Esophagus muscularis mucosa (tissue), 4 donors: Measurements from ENCODE around the gene CEP135. TPM values are rescaled to one million over a fixed set of nuclear protein-coding genes. Genes with fewer than 3 reads are reported as not detected.

ENCODE experiments used
- DNase-seq: peaks from one replicate; pipeline ENCODE4 v3.0.0-alpha.2; 2017; ENCODE audit errors: extremely low spot score
- H3K27ac ChIP-seq, 4 donors: fragments of 200-600 bp; sonication (generic); replicated peaks in 1 of 4; 1 replicate in 3 of 4; 2 replicates in 1 of 4; pipeline ENCODE4 v1.5.1; 2016 to 2019; ENCODE audit warnings: mild to moderate bottlenecking in 1 of 4
- H3K27me3 ChIP-seq, 4 donors: fragments of 200-600 bp; sonication (generic); one replicate each; pipeline versions ENCODE4 v1.5.1 to v1.6.0; 2016 to 2019
- H3K36me3 ChIP-seq, 4 donors: fragments of 200-600 bp; sonication (generic); one replicate each; pipeline ENCODE4 v1.5.1; 2016 to 2019
- H3K4me1 ChIP-seq, 4 donors: fragments of 200-600 bp; sonication (generic); one replicate each; pipeline ENCODE4 v1.5.1; 2016 to 2019
- H3K4me3 ChIP-seq, 4 donors: fragments of 200-600 bp; sonication (generic); 1 replicate in 2 of 4; 2 replicates in 2 of 4; pipeline ENCODE4 v1.5.1; 2016 to 2019; ENCODE audit warnings: mild to moderate bottlenecking in 4 of 4, moderate library complexity in 1 of 4
- H3K9me3 ChIP-seq, 4 donors: fragments of 200-600 bp; sonication (generic); 1 replicate in 3 of 4; 2 replicates in 1 of 4; pipeline ENCODE4 v1.5.1; 2016 to 2019
- EP300 ChIP-seq: sonication (generic); formaldehyde crosslinking; IDR thresholded peaks from one replicate; pipeline ENCODE4 v1.6.1; 2017; ENCODE audit warnings: antibody characterized with exemption
- POLR2A ChIP-seq: fragments of 450-650 bp; IDR thresholded peaks from one replicate; pipeline ENCODE4 v1.6.1; 2017; ENCODE audit warnings: antibody characterized with exemption, moderate library complexity, mild to moderate bottlenecking, low read depth
- POLR2AphosphoS5 ChIP-seq, 2 donors: sonication (generic); formaldehyde crosslinking; IDR thresholded peaks; one replicate each; pipeline ENCODE4 v1.6.1; 2017; ENCODE audit warnings: antibody characterized with exemption in 2 of 2
- WGBS: methylation state at CpG from one replicate; pipeline ENCODE4 v1.1.5; 2018; 5-methylcytosine and 5-hydroxymethylcytosine counted together
- intact Hi-C: fragments of 100-400 bp; cut with DNase I; formaldehyde crosslinking; loops from one replicate; pipeline ENCODE4 v1.15.1; 2023
- total RNA-seq, 4 donors: library from RNA; depleted of rRNA; stranded (reverse); fragments of >200 nt; gene quantifications; one replicate each; pipeline versions ENCODE4 v1.1.0 to v1.2.1, GENCODE V29; 2016
- TF ChIP-seq, protein P1 (sequence below), 3 experiments: fragments of 200-600 bp in 2 of 3; fragments of 450-650 bp in 1 of 3; sonication (generic) in 2 of 3; IDR thresholded peaks; one replicate each; pipeline ENCODE4 v1.5.1; 2017 to 2019; ENCODE audit warnings: antibody characterized with exemption in 3 of 3, mild to moderate bottlenecking in 2 of 3, moderate library complexity in 1 of 3

Gene CEP135
- total RNA-seq, 4 donors from 2014 or later = 3.5 to 5.0 (median 3.8) TPM

DNA sequence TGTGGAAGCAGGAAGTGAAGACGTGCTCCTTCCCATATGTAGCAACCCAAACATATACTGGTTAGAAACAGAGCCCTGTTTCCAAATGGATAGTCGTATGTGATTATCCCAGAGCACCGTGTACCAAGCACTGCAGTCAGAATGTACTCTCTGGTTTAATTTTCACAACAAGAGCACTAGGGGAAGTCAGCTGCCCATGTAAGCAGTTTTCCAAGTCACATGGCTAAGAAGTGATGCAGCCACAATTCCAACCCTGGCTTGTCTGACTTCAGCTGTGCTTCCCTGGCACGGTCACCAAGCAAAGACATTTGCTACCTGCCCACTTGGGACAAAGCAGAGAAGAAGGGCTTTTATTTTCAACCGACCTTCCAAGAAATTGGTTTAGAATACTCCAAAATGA lies 28.2 kb upstream of the CEP135 start:
- intact Hi-C loops = no loop called here
- Histone ChIP-seq H3K27ac (no peak overlapping the region), H3K4me1 (no peaks in the 10 kb centered on the region), H3K4me3 (no peak overlapping the region), H3K36me3 (no peaks in the 10 kb centered on the region), H3K27me3 (no peaks in the 10 kb centered on the region), H3K9me3 (no peaks in the 10 kb centered on the region)
- DNase-seq = no peak
- TF ChIP-seq POLR2A = no peak
- TF ChIP-seq, protein P1, sequence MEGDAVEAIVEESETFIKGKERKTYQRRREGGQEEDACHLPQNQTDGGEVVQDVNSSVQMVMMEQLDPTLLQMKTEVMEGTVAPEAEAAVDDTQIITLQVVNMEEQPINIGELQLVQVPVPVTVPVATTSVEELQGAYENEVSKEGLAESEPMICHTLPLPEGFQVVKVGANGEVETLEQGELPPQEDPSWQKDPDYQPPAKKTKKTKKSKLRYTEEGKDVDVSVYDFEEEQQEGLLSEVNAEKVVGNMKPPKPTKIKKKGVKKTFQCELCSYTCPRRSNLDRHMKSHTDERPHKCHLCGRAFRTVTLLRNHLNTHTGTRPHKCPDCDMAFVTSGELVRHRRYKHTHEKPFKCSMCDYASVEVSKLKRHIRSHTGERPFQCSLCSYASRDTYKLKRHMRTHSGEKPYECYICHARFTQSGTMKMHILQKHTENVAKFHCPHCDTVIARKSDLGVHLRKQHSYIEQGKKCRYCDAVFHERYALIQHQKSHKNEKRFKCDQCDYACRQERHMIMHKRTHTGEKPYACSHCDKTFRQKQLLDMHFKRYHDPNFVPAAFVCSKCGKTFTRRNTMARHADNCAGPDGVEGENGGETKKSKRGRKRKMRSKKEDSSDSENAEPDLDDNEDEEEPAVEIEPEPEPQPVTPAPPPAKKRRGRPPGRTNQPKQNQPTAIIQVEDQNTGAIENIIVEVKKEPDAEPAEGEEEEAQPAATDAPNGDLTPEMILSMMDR (IDR thresholded peaks at IDR 0.05) = no peak
- no peak for TF ChIP-seq POLR2AphosphoS5 (IDR thresholded peaks at IDR 0.05)
- 57% methylated on average over 4 of the region's 5 CpGs for WGBS

DNA sequence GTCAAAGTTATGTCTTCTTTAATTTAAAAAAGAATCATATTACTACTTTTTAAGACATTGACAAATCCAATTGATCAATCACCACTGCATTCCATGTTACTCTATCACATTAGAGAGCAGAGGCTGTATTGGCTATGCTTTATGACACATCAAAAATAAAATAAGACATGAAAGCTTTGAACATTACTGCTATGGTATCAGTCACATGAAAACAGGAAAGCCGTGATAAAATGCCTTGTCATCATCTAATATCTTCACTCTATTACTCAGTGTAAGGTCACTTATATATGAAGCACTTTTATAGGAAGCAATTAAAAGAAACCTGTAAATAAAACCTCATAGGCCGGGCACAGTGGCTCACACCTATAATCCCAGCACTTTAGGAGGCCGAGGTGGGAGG lies 27.7 kb upstream of the CEP135 start:
- intact Hi-C loops = no loop called here
- WGBS = 67% methylated on average over 3 of the region's 3 CpGs
- TF ChIP-seq POLR2AphosphoS5 (IDR thresholded peaks at IDR 0.05) (no peak), EP300 (no peak), POLR2A (no peak)
- TF ChIP-seq, protein P1 (IDR thresholded peaks at IDR 0.05) = no peak

DNA sequence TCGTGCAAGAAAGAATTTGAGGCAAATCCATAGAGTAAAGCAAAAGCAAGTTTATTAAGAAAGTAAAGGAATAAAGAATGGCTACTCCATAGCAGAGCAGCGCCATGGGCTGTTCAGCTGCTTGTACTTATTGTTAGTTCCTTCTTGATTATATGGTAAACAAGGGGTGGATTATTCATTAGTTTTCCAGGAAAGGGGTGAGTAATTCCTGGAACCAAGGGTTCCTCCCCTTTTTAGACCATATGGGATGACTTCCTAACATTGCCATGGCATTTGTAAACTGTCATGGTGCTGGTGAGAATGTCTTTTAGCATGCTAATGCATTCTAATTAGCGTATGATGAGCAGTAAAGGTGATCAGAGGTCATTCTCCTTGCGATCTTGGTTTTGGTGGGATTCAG lies 23.5 kb upstream of the CEP135 start:
- H3K27ac ChIP-seq = no peak overlapping the region
- no peaks in the 10 kb centered on the region for H3K4me1 ChIP-seq
- no peak overlapping the region for H3K4me3 ChIP-seq
- no peak for DNase-seq
- peaks cover 0 to 4% (median 0%) of the 10 kb centered on the region in 4 donors for H3K9me3 ChIP-seq
- intact Hi-C loops = no loop called here
- no peaks in the 10 kb centered on the region for H3K36me3 ChIP-seq
- H3K27me3 ChIP-seq = no peaks in the 10 kb centered on the region
- 78% methylated on average over 4 of the region's 4 CpGs for WGBS
- no peak for TF ChIP-seq POLR2AphosphoS5 (IDR thresholded peaks at IDR 0.05)
- TF ChIP-seq EP300 = no peak
- TF ChIP-seq, protein P1 (IDR thresholded peaks at IDR 0.05) = no peak
- no peak for TF ChIP-seq POLR2A

More for the DNA sequence above, 27.7 kb upstream of the CEP135 start:
- Histone ChIP-seq H3K4me3 (no peak overlapping the region), H3K27me3 (no peaks in the 10 kb centered on the region), H3K9me3 (no peaks in the 10 kb centered on the region), H3K27ac (no peak overlapping the region), H3K36me3 (no peaks in the 10 kb centered on the region), H3K4me1 (no peaks in the 10 kb centered on the region)
- DNase-seq = no peak

DNA sequence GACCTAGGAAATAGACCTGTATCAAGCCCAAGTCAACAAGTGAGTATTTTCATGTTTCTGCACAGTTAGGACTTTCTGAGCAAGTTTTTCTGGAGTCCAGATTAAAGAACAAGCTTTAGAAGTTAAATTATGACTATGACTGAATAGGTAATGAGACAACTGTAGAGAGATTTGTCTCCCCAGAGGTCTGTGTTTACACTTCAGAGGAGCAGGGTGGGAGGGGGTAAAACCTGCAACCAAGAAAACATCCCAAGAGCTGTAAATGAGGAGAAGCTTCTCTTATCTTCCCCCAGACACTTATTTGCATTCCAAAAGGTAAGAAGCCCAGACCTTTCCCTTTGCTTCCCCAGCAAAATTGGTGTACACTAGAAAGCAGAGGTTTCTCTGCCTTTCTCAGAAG lies 22.1 kb upstream of the CEP135 start:
- intact Hi-C loops = no loop called here
- H3K4me3 ChIP-seq = no peak overlapping the region
- H3K9me3 ChIP-seq = peaks cover 0 to 4% (median 0%) of the 10 kb centered on the region in 4 donors
- H3K4me1 ChIP-seq = no peaks in the 10 kb centered on the region
- no peak for TF ChIP-seq POLR2AphosphoS5 (IDR thresholded peaks at IDR 0.05)
- TF ChIP-seq EP300 = no peak
- TF ChIP-seq, protein P1 (IDR thresholded peaks at IDR 0.05) = no peak
- TF ChIP-seq POLR2A = no peak
- no peaks in the 10 kb centered on the region for H3K36me3 ChIP-seq
- no peak overlapping the region for H3K27ac ChIP-seq
- no peak for DNase-seq
- H3K27me3 ChIP-seq = no peaks in the 10 kb centered on the region

DNA sequence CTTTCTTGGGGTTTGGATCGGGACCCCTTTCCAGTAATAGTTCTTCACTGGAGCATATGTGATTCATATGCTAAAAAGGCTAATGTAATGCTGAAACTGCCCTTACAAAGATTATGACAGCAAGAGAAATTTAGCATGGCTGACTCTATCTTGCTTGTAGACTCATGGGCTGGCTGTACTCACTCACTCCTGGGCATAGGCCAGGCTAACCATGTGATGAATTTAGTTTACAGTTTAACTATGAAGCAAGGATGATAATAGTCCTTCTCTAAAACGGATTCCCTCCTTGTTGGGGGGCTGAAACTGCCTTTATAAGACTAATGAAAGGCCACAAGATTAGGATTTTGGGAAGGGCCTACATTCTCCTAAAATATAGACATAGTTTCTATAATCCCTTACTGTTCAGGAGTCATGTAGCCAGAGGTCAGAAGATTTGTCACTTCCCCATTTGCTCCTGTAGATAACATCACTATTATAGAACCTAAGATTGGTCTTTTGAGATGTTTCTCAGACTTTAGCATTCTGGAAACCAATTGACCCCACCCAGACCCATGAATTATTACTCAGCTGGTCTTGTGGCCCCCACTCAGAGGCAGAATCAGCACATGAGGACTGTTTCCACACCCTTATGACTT lies 20.8 kb upstream of the CEP135 start:
- intact Hi-C loops = no loop called here
- WGBS = 88% methylated on average over 2 of the region's 2 CpGs
- no peaks in the 10 kb centered on the region for H3K27me3 ChIP-seq
- no peak overlapping the region for H3K27ac ChIP-seq
- H3K36me3 ChIP-seq = no peaks in the 10 kb centered on the region
- no peak for DNase-seq
- no peak overlapping the region for H3K4me3 ChIP-seq
- TF ChIP-seq POLR2A (no peak), POLR2AphosphoS5 (IDR thresholded peaks at IDR 0.05) (no peak), EP300 (no peak)
- TF ChIP-seq, protein P1 (IDR thresholded peaks at IDR 0.05) = no peak
- H3K9me3 ChIP-seq = peaks cover 0 to 4% (median 0%) of the 10 kb centered on the region in 4 donors
- H3K4me1 ChIP-seq = no peaks in the 10 kb centered on the region
